ENCODE results near the gene AGPAT3.

The AGPAT3 gene

DNA sequence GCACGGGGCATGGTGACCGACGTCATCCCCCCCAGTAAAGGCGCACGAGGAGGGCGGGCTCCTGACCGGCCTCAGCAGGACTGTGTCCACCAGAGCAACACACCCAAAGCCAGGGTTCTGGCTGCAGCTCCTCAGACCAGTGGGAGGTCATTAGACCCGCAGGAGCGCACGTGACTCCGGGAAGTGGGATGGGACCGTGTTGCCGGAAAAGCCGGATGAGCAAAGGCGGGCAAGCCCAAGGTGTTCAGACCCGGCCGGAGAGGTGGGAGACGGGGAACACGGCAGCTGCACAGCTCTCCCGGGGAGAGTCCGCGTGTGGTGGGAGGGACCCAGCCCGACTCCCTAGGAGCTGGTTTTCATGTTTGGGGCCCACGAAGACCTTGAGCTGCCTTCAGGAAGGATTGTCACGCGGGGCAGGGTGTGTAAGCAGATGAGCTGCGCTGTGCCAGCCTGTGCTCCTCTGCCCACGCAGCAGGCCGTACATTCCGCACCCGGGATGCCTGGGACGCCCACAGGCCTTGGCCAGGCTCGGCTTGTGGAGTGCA, 126.5 kb downstream of the AGPAT3 start:
- Histone ChIP-seq H3K9ac (ENCODE audit: low read length) (no peak overlapping the region), H3K36me3 (ENCODE audit: insufficient read depth, low read length) (no peaks in the 10 kb centered on the region), H3K9me3 (ENCODE audit: low read length) (no peaks in the 10 kb centered on the region), H3K27me3 (ENCODE audit: control insufficient read depth in 1 of 2, insufficient read depth in 2 of 2, low read length in 2 of 2) (no peaks in the 10 kb centered on the region), H3K4me3 (ENCODE audit: low read depth in 1 of 2, low read length in 2 of 2) (no peak overlapping the region), H3K27ac (ENCODE audit: low read depth, low read length) (no peak overlapping the region), H3K4me1 (ENCODE audit: insufficient read depth, low read length) (no peaks in the 10 kb centered on the region)

DNA sequence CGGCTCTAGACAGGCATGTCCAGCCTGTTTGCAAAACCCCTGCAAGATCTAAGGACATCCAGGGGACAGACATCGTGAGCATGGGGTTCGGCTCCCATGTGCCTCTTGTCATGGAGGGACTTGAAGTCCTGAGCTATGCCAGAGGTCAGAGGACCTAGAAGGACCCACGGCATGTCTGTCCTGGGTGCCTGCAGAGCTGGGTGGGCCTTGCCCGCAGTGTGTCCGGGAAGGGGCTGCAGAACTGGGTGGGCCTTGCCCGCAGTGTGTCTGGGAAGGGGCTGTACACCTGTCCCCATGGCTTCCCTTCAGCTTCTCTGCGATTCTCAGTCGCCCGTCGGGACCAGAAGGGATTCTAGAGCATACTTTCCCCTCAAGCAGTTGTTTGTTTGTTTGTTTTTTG, 127.1 kb downstream of the AGPAT3 start:
- Histone ChIP-seq H3K36me3 (ENCODE audit: insufficient read depth, low read length) (no peaks in the 10 kb centered on the region), H3K9ac (ENCODE audit: low read length) (no peak overlapping the region), H3K27me3 (ENCODE audit: control insufficient read depth in 1 of 2, insufficient read depth in 2 of 2, low read length in 2 of 2) (no peaks in the 10 kb centered on the region), H3K4me3 (ENCODE audit: low read depth in 1 of 2, low read length in 2 of 2) (no peak overlapping the region), H3K4me1 (ENCODE audit: insufficient read depth, low read length) (no peaks in the 10 kb centered on the region), H3K27ac (ENCODE audit: low read depth, low read length) (no peak overlapping the region), H3K9me3 (ENCODE audit: low read length) (no peaks in the 10 kb centered on the region)

DNA sequence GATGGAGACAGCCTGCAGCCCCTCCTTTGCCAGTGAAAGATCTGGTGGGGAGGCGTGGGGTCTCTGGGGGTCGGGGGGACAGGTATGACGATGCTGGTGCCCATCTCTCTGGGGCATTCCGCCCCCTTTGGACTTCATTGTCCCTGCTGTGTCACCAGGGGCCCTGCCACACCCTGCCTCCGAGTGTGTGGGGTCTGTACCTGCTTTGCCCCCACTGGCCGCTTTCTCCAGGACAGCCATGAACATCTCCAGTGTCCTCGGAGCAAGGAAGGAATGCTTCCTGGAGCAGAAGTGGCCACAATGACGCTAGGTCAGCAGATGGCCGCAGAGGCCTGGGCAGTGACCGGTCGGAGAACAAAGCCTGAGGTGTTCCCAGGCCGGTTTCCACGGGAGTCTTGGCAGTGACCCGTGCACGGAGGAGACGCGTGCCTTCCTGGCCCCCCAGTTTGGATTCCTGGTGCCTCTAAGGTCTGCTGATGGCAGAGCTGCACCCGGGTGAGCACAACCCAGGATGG, 128.5 kb downstream of the AGPAT3 start:
- Histone ChIP-seq H3K9ac (ENCODE audit: low read length) (no peak overlapping the region), H3K4me1 (ENCODE audit: insufficient read depth, low read length) (no peaks in the 10 kb centered on the region), H3K36me3 (ENCODE audit: insufficient read depth, low read length) (no peaks in the 10 kb centered on the region), H3K27me3 (ENCODE audit: control insufficient read depth in 1 of 2, insufficient read depth in 2 of 2, low read length in 2 of 2) (no peaks in the 10 kb centered on the region), H3K9me3 (ENCODE audit: low read length) (no peaks in the 10 kb centered on the region), H3K4me3 (ENCODE audit: low read depth in 1 of 2, low read length in 2 of 2) (no peak overlapping the region), H3K27ac (ENCODE audit: low read depth, low read length) (no peak overlapping the region)

DNA sequence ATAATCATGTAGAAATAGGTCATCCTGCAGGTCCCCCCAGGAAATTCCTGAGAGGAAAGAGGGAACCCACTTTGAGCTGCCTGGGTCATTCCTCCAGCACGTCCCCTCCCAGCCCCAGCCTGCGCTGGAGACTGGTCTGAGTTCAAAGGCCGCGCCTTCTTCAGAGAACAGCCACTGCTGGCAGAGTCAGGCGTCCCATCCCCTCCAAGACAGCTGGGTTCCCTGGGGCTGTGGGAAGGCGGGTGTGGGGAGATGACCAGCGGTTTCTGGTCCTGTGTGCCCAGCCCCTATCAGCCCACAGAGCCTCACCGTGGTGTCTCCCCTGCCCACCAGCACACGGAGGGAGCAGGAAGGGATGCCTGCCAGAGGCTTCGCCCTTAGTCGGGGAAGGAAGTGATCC, 129.1 kb downstream of the AGPAT3 start:
- Histone ChIP-seq H3K9ac (ENCODE audit: low read length) (no peak overlapping the region), H3K4me3 (ENCODE audit: low read depth in 1 of 2, low read length in 2 of 2) (no peak overlapping the region), H3K4me1 (ENCODE audit: insufficient read depth, low read length) (no peaks in the 10 kb centered on the region), H3K9me3 (ENCODE audit: low read length) (no peaks in the 10 kb centered on the region), H3K36me3 (ENCODE audit: insufficient read depth, low read length) (no peaks in the 10 kb centered on the region), H3K27ac (ENCODE audit: low read depth, low read length) (no peak overlapping the region), H3K27me3 (ENCODE audit: control insufficient read depth in 1 of 2, insufficient read depth in 2 of 2, low read length in 2 of 2) (no peaks in the 10 kb centered on the region)

DNA sequence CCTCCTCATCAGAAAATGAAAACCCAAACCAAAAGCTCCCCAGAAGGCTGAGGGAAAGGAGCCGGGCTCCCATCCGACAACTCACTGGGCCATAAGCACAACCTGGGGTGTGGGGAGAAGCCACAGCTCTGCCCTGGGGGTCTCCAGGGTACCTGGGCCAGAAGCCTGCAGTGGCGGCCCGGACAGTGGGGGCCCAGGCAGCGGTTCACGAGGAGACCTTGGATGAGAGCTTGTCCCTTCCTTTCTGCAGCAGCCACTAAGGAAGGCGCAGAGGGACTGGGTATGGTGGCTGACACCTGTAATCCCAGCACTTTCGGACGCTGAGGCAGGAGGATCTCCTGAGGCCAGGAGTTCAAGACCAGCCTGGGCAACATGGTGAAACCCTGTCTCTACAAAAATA, 129.6 kb downstream of the AGPAT3 start:
- H3K9ac ChIP-seq (ENCODE audit: low read length), result no peak overlapping the region
- H3K36me3 ChIP-seq (ENCODE audit: insufficient read depth, low read length), result no peaks in the 10 kb centered on the region
- no peaks in the 10 kb centered on the region for H3K9me3 ChIP-seq (ENCODE audit: low read length)
- H3K4me3 ChIP-seq (ENCODE audit: low read depth in 1 of 2, low read length in 2 of 2), result no peak overlapping the region
- no peak overlapping the region for H3K27ac ChIP-seq (ENCODE audit: low read depth, low read length)
- no peaks in the 10 kb centered on the region for H3K27me3 ChIP-seq (ENCODE audit: control insufficient read depth in 1 of 2, insufficient read depth in 2 of 2, low read length in 2 of 2)
- H3K4me1 ChIP-seq (ENCODE audit: insufficient read depth, low read length), result no peaks in the 10 kb centered on the region

DNA sequence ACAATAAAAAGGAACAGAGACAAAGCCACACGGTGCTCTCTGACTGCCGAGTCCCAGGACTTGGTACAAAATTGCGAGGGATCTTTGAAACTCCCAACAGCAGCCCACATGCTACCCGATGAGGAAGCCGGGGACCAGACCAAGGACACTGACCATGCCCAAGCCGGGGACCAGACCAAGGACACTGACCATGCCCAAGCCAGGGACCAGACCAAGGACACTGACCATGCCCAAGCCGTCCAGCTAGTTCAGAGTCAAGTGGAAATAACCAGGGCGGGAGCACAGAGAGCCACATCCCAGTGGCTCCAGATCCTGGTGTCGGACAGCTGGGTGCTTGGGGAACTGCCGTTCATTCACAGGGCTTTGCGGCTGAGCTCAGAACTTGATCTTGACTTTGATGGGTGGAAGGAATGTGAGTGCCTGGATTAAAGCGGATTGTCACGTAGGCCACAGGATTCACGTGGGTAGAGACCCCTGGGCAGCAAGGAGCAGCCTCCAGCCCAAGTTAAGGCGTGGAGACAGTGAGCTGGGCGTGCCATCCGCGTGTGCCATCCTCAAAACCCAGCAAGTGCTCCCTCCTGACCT, 130.6 kb downstream of the AGPAT3 start:
- Histone ChIP-seq H3K4me1 (ENCODE audit: insufficient read depth, low read length) (no peaks in the 10 kb centered on the region), H3K27me3 (ENCODE audit: control insufficient read depth in 1 of 2, insufficient read depth in 2 of 2, low read length in 2 of 2) (no peaks in the 10 kb centered on the region), H3K9ac (ENCODE audit: low read length) (no peak overlapping the region), H3K36me3 (ENCODE audit: insufficient read depth, low read length) (no peaks in the 10 kb centered on the region), H3K4me3 (ENCODE audit: low read depth in 1 of 2, low read length in 2 of 2) (no peak overlapping the region), H3K9me3 (ENCODE audit: low read length) (no peaks in the 10 kb centered on the region), H3K27ac (ENCODE audit: low read depth, low read length) (no peak overlapping the region)

DNA sequence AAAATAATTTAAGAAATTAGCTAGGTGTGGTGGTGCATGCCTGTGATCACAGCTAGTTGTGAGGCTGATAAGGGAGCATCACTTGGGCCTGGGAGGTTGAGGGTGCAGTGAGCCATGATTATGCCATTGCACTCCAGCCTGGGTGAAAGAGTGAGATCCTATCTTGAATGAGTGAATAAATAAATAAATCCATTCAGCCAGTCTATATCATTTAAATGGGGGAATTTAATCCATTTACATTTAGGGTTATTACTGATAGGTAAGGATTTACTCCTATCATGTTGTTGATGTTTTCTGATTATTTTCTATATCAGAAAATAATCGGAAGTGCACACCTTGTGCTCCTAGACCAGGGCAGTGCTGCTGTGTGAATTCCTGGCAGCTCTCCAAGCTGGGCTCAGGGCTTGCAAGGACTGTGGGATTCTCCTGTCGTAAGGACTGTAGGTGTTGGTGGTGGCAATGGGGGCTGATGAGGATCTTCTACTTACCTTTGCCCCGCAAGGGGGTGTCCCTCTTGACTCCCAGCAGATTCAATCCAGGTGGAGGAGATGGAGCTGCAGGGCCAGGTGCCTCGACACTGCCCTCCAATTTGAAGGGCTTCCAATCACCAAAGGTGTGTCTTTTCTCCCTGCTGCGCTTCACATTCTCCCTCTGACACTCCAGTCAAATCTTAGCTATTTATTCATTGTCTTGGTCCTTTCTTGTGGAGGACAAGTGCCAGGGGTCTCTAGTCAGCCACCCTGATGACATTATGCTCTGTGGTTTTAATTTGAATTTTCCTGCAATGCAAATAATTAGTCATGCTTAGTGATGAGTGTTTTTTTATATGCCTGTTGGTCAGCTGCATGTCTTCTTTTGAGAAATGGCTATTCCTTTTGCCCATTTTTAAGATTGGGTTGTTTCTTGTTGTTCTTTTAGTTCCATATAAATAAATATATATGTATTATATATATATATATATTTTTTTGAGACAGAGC, 133.0 kb downstream of the AGPAT3 start:
- Histone ChIP-seq H3K27ac (ENCODE audit: low read depth, low read length) (no peak overlapping the region), H3K36me3 (ENCODE audit: insufficient read depth, low read length) (no peaks in the 10 kb centered on the region), H3K9ac (ENCODE audit: low read length) (no peak overlapping the region), H3K9me3 (ENCODE audit: low read length) (no peaks in the 10 kb centered on the region), H3K27me3 (ENCODE audit: control insufficient read depth in 1 of 2, insufficient read depth in 2 of 2, low read length in 2 of 2) (no peaks in the 10 kb centered on the region), H3K4me3 (ENCODE audit: low read depth in 1 of 2, low read length in 2 of 2) (no peak overlapping the region), H3K4me1 (ENCODE audit: insufficient read depth, low read length) (no peaks in the 10 kb centered on the region)

DNA sequence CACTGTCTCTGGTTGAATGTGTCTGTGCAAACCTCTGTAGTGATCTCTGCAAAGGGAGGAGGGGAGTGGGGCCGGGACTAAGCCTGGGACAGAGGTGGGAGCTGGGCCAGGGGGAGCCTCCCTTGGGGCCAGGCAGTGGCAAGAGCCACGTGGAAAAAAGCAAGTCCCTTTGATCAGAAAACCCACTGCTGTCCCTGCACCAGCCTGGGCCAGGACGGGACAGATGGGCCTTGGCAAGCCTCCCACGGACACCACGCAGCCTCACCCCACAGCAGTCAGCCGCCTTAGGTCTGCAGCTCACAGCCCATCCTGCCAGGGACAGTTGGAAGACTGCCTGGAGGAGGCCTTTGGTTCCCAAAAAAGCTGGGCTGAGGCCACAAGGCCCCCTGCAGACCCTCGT, 135.3 kb downstream of the AGPAT3 start:
- H3K27ac ChIP-seq (ENCODE audit: low read depth, low read length), result no peak overlapping the region

GRCh38 chr21:44002511-44002910, 137.5 kb downstream of the AGPAT3 start:
- no peak overlapping the region for H3K4me3 ChIP-seq (ENCODE audit: low read depth in 1 of 2, low read length in 2 of 2)
- H3K4me1 ChIP-seq (ENCODE audit: insufficient read depth, low read length), result peaks cover 9% of the 10 kb centered on the region
- no peaks in the 10 kb centered on the region for H3K36me3 ChIP-seq (ENCODE audit: insufficient read depth, low read length)
- no peak overlapping the region for H3K9ac ChIP-seq (ENCODE audit: low read length)
- no peaks in the 10 kb centered on the region for H3K27me3 ChIP-seq (ENCODE audit: control insufficient read depth in 1 of 2, insufficient read depth in 2 of 2, low read length in 2 of 2)
- no peaks in the 10 kb centered on the region for H3K9me3 ChIP-seq (ENCODE audit: low read length)
- H3K27ac ChIP-seq (ENCODE audit: low read depth, low read length), result no peak overlapping the region

More for the DNA sequence above, 135.3 kb downstream of the AGPAT3 start:
- Histone ChIP-seq H3K4me1 (ENCODE audit: insufficient read depth, low read length) (no peaks in the 10 kb centered on the region), H3K27me3 (ENCODE audit: control insufficient read depth in 1 of 2, insufficient read depth in 2 of 2, low read length in 2 of 2) (no peaks in the 10 kb centered on the region), H3K4me3 (ENCODE audit: low read depth in 1 of 2, low read length in 2 of 2) (no peak overlapping the region), H3K36me3 (ENCODE audit: insufficient read depth, low read length) (no peaks in the 10 kb centered on the region), H3K9ac (ENCODE audit: low read length) (no peak overlapping the region), H3K9me3 (ENCODE audit: low read length) (no peaks in the 10 kb centered on the region)

DNA sequence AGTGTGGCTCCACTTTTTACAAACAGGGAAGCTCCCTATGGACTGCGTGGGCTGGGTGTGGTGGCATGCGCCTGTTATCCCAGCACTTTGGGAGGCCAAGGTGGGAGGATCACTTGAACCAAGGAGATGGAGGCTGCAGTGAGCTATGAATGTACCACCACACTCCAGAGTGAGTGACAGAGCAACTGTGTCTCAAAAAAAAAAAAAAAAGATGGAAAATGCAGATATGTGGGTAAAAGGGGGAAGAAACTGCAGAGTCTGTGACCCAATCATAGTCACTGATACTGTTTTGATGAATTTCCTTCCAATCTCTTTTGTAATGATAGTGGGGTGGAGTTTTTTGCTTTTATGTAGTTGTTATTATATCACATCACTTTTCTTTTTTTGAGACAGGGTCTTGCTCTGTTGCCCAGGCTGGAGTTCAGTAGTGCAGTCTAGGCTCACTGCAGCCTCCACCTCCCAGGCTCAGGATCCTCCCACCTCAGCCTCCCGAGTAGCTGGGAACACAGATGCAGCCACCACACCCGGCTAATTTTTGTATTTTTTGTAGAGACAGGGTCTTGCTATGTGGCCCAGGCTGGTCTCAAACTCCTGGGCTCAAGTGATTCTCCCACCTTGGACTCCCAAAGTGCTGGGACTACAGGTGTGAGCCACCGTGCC, 138.4 kb downstream of the AGPAT3 start:
- Histone ChIP-seq H3K9ac (ENCODE audit: low read length) (no peak overlapping the region), H3K4me1 (ENCODE audit: insufficient read depth, low read length) (peaks cover 9% of the 10 kb centered on the region), H3K4me3 (ENCODE audit: low read depth in 1 of 2, low read length in 2 of 2) (no peak overlapping the region), H3K36me3 (ENCODE audit: insufficient read depth, low read length) (no peaks in the 10 kb centered on the region), H3K9me3 (ENCODE audit: low read length) (no peaks in the 10 kb centered on the region), H3K27ac (ENCODE audit: low read depth, low read length) (no peak overlapping the region), H3K27me3 (ENCODE audit: control insufficient read depth in 1 of 2, insufficient read depth in 2 of 2, low read length in 2 of 2) (no peaks in the 10 kb centered on the region)

DNA sequence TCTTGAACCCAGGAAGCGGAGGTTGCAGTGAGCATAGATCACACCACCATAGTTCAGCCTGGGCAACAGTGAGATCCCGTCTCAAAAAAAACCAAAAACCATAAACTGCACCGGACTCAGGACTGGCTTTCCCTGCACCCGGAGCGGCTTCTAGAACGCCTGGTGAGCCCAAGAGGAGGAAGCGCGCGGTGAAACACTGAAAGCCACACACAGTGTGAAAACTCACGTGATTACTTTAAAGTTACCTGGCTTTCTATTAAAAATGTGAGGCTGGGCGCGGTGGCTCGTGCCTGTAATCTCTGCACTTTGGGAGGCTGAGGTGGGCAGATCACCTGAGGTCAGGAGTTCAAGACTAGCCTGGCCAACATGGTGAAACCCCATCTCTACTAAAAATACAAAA, 140.0 kb downstream of the AGPAT3 start:
- no peak overlapping the region for H3K27ac ChIP-seq (ENCODE audit: low read depth, low read length)

More for the DNA sequence above, 140.0 kb downstream of the AGPAT3 start:
- Histone ChIP-seq H3K4me1 (ENCODE audit: insufficient read depth, low read length) (peaks cover 9% of the 10 kb centered on the region), H3K4me3 (ENCODE audit: low read depth in 1 of 2, low read length in 2 of 2) (no peak overlapping the region), H3K9ac (ENCODE audit: low read length) (no peak overlapping the region), H3K9me3 (ENCODE audit: low read length) (no peaks in the 10 kb centered on the region), H3K27me3 (ENCODE audit: control insufficient read depth in 1 of 2, insufficient read depth in 2 of 2, low read length in 2 of 2) (no peaks in the 10 kb centered on the region), H3K36me3 (ENCODE audit: insufficient read depth, low read length) (no peaks in the 10 kb centered on the region)
